ENCODE data around the gene DHCR7. TPM values are rescaled to one million over a fixed set of nuclear protein-coding genes. Genes with fewer than 3 reads are reported as not detected.

DHCR7 gene
- total and polyA plus RNA-seq, 12 donors: 31.8 to 904 (median 85.3) TPM

GRCh38 chr11:71463331-71464211 lies 15.4 kb upstream of the DHCR7 start:
- no peak overlapping the region for H3K4me3 ChIP-seq
- H3K36me3 ChIP-seq (replicated peaks in 1 of 2): peaks cover 0 to 37% of the 10 kb centered on the region in 2 donors
- WGBS, 4 donors: 92 to 98% (median 95%) methylated on average over 16 to 34 of the region's 34 CpGs
- intact Hi-C loops (cut with DNase I): no loop called here
- TF ChIP-seq CTCF (IDR thresholded peaks at IDR 0.05) (no peak), POLR2A (IDR thresholded peaks at IDR 0.05) (no peak)
- H3K9me3 ChIP-seq (replicated peaks in 1 of 3): no peaks in the 10 kb centered on the region
- H3K4me1 ChIP-seq (replicated peaks in 1 of 2): no peaks in the 10 kb centered on the region
- no peak overlapping the region for H3K27ac ChIP-seq
- H3K27me3 ChIP-seq: no peaks in the 10 kb centered on the region
- DNase-seq: no peak

- no peak overlapping the region for H3K4me3 ChIP-seq
- H3K36me3 ChIP-seq (replicated peaks in 1 of 2): peaks cover 0 to 46% of the 10 kb centered on the region in 2 donors
- no peaks in the 10 kb centered on the region for H3K27me3 ChIP-seq
- intact Hi-C loops (cut with DNase I): no loop called here
- H3K9me3 ChIP-seq (replicated peaks in 1 of 3): no peaks in the 10 kb centered on the region
- no peak for TF ChIP-seq POLR2A (IDR thresholded peaks at IDR 0.05)
- no peak for TF ChIP-seq CTCF (IDR thresholded peaks at IDR 0.05)
- no peaks in the 10 kb centered on the region for H3K4me1 ChIP-seq (replicated peaks in 1 of 2)
- H3K27ac ChIP-seq: no peak overlapping the region
- no peak for DNase-seq
- 94 to 97% (median 96%) methylated on average over 11 of the region's 11 CpGs for WGBS, 4 donors
These were observed 14.5 kb upstream of the DHCR7 start for GRCh38 chr11:71462726-71463125.

GRCh38 chr11:71461696-71462095 lies 13.5 kb upstream of the DHCR7 start:
- no peak for TF ChIP-seq POLR2A (IDR thresholded peaks at IDR 0.05)
- Histone ChIP-seq H3K36me3 (replicated peaks in 1 of 2) (peaks cover 0 to 55% of the 10 kb centered on the region in 2 donors), H3K9me3 (replicated peaks in 1 of 3) (no peaks in the 10 kb centered on the region), H3K27ac (no peak overlapping the region), H3K4me1 (replicated peaks in 1 of 2) (no peaks in the 10 kb centered on the region), H3K4me3 (no peak overlapping the region), H3K27me3 (no peaks in the 10 kb centered on the region)
- intact Hi-C loops (cut with DNase I): no loop called here
- WGBS, 4 donors: 88 to 94% (median 91%) methylated on average over 9 of the region's 9 CpGs
- no peak for DNase-seq

- TF ChIP-seq POLR2A (IDR thresholded peaks at IDR 0.05) (no peak), CTCF (IDR thresholded peaks at IDR 0.05) (no peak)
- Histone ChIP-seq H3K9me3 (replicated peaks in 1 of 3) (no peaks in the 10 kb centered on the region), H3K36me3 (replicated peaks in 1 of 2) (peaks cover 0 to 74% of the 10 kb centered on the region in 2 donors), H3K4me1 (replicated peaks in 1 of 2) (peaks cover 0 to 3% of the 10 kb centered on the region in 2 donors), H3K27ac (no peak overlapping the region), H3K4me3 (no peak overlapping the region), H3K27me3 (no peaks in the 10 kb centered on the region)
- intact Hi-C loops (cut with DNase I): no loop called here
- WGBS, 4 donors: 77 to 82% (median 80%) methylated on average over 11 of the region's 11 CpGs
- no peak for DNase-seq
These were observed 11.7 kb upstream of the DHCR7 start for GRCh38 chr11:71459767-71460320.
